ENCODE results near the gene MYRIP. TPM values are rescaled to one million over a fixed set of nuclear protein-coding genes. Genes with fewer than 3 reads are reported as not detected.

MYRIP gene
- total and polyA plus RNA-seq, 2 of the 4 experiments (the other 2 are of a cell fraction), result not detected

GRCh38 chr3:40215015-40215414 is 405.6 kb downstream of the MYRIP start:
- Histone ChIP-seq H2BK120ac (ENCODE audit: low read depth, low read length) (no peak overlapping the region), H3K36me3 (ENCODE audit: control insufficient read depth, insufficient read depth, low read length) (no peaks in the 10 kb centered on the region), H4K8ac (ENCODE audit: low read depth in 2 of 2, low read length in 2 of 2) (no peak overlapping the region), H2AFZ (replicated peaks; ENCODE audit: low read length, poor library complexity) (no peak overlapping the region), H3K4me2 (ENCODE audit: low read depth, low read length) (no peak overlapping the region), H3K18ac (ENCODE audit: low read depth, low read length) (no peak overlapping the region), H3K9me3 (ENCODE audit: control insufficient read depth, insufficient read depth, low read length) (no peaks in the 10 kb centered on the region), H3K4me1 (ENCODE audit: control insufficient read depth, insufficient read depth, low read length) (no peaks in the 10 kb centered on the region), H2BK5ac (ENCODE audit: low read depth, low read length, poor library complexity, severe bottlenecking) (no peak overlapping the region), H3K9me1 (ENCODE audit: insufficient read depth, low read length) (no peaks in the 10 kb centered on the region), H4K91ac (ENCODE audit: insufficient read depth, low read depth, low read length) (no peak overlapping the region), H2BK20ac (ENCODE audit: low read depth, low read length) (no peak overlapping the region), H3K27me3 (ENCODE audit: control insufficient read depth, insufficient read depth, low read length) (no peaks in the 10 kb centered on the region), H3K23ac (ENCODE audit: low read depth, low read length) (no peak overlapping the region), H2AK5ac (ENCODE audit: low read depth, low read length) (no peak overlapping the region), H3K27ac (ENCODE audit: insufficient read depth, low read length) (no peak overlapping the region), H3K4me3 (ENCODE audit: insufficient read depth, low read depth, low read length) (no peak overlapping the region), H4K5ac (ENCODE audit: low read depth, low read length) (no peak overlapping the region), H3K56ac (ENCODE audit: extremely low read depth, insufficient read depth, low read length) (no peak overlapping the region), H3K4ac (ENCODE audit: low read depth, low read length) (no peak overlapping the region), H2BK15ac (ENCODE audit: low read depth, low read length) (no peak overlapping the region), H3K79me1 (ENCODE audit: low read depth in 1 of 2, low read length in 2 of 2) (no peaks in the 10 kb centered on the region), H3K14ac (replicated peaks; ENCODE audit: low read depth, low read length) (no peak overlapping the region), H3K9ac (ENCODE audit: low read depth, low read length) (no peak overlapping the region), H4K20me1 (ENCODE audit: insufficient read depth, low read length) (no peaks in the 10 kb centered on the region), H2AK9ac (replicated peaks; ENCODE audit: low read depth, low read length, poor library complexity) (no peak overlapping the region)
- TF ChIP-seq BHLHE40 (IDR thresholded peaks at IDR 0.05; ENCODE audit: low read depth, low read length) (no peak), RCOR1 (IDR thresholded peaks at IDR 0.05; ENCODE audit: insufficient replicate concordance, low read length) (no peak), ELK1 (IDR thresholded peaks at IDR 0.05; ENCODE audit: borderline replicate concordance, low read depth, low read length) (no peak), MAZ (IDR thresholded peaks at IDR 0.05; ENCODE audit: borderline replicate concordance, low read depth, low read length) (no peak), CHD1 (IDR thresholded peaks at IDR 0.05; ENCODE audit: low read depth, low read length) (no peak), SMC3 (IDR thresholded peaks at IDR 0.05; ENCODE audit: low read depth, low read length) (no peak), MAFK (IDR thresholded peaks at IDR 0.05; ENCODE audit: low read depth, low read length) (no peak), USF2 (IDR thresholded peaks at IDR 0.05; ENCODE audit: low read depth, low read length) (no peak), RFX5 (IDR thresholded peaks at IDR 0.05; ENCODE audit: low read depth, low read length) (no peak), RAD21 (IDR thresholded peaks at IDR 0.05; ENCODE audit: low read length) (no peak), MXI1 (IDR thresholded peaks at IDR 0.05; ENCODE audit: borderline replicate concordance, low read depth, low read length) (no peak), NFE2L2 (IDR thresholded peaks at IDR 0.05; ENCODE audit: low read depth, low read length) (no peak), CEBPB (IDR thresholded peaks at IDR 0.05; ENCODE audit: low read depth, low read length) (no peak), POLR2A (IDR thresholded peaks at IDR 0.05; ENCODE audit: low read depth, low read length) (no peak), FOS (IDR thresholded peaks at IDR 0.05; ENCODE audit: low read depth, low read length) (no peak), CTCF (conservative IDR thresholded peaks at IDR 0.05; ENCODE audit: low read depth, low read length) (no peak)
- BruUV-seq (replicated peaks), result no TSS peak
- in situ Hi-C loops (cut with MboI; ENCODE audit: low sequenced_read_pairs), result no loop called here
- no peak for DNase-seq
- no peak for ATAC-seq (ENCODE audit: low read depth)
- POLR2A ChIA-PET (ENCODE audit: unreplicated experiment), result no interaction called here
- intact Hi-C loops (cut with micrococcal nuclease), result no loop called here
- CTCF ChIA-PET, result interaction anchor here (0.8 kb wide), 1 partner anchor 9 kb away, joined by 3 read pairs; no protein-coding TSS in a partner anchor
- dilution Hi-C loops (cut with HindIII; ENCODE audit: low sequenced_read_pairs, unreplicated experiment), result no loop called here
